ENCODE results near the gene GALNT2.

The GALNT2 gene

GRCh38 chr1:230307213-230307612 is 240.2 kb downstream of the GALNT2 start:
- no peak for TF ChIP-seq CTCF (IDR thresholded peaks at IDR 0.05; ENCODE audit: control insufficient read depth, insufficient read depth, low read depth, low read length, missing control alignments)
- DNase-seq (ENCODE audit: low read depth), result no peak
- no peak overlapping the region for H3K4me3 ChIP-seq (ENCODE audit: control insufficient read depth, low read depth, low read length)

- peak; percentile 45 for DNase-seq (ENCODE audit: low read depth)
- no peak overlapping the region for H3K4me3 ChIP-seq (ENCODE audit: control insufficient read depth, low read depth, low read length)
- TF ChIP-seq CTCF (IDR thresholded peaks at IDR 0.05; ENCODE audit: control insufficient read depth, insufficient read depth, low read depth, low read length, missing control alignments), result no peak
These were observed 241.0 kb downstream of the GALNT2 start for GRCh38 chr1:230308039-230308438.

- no peak for TF ChIP-seq CTCF (IDR thresholded peaks at IDR 0.05; ENCODE audit: control insufficient read depth, insufficient read depth, low read depth, low read length, missing control alignments)
- DNase-seq (ENCODE audit: low read depth), result no peak
- no peak overlapping the region for H3K4me3 ChIP-seq (ENCODE audit: control insufficient read depth, low read depth, low read length)
These were observed 241.8 kb downstream of the GALNT2 start for GRCh38 chr1:230308821-230309220.

- no peak for DNase-seq (ENCODE audit: low read depth)
- H3K4me3 ChIP-seq (ENCODE audit: control insufficient read depth, low read depth, low read length), result no peak overlapping the region
- TF ChIP-seq CTCF (IDR thresholded peaks at IDR 0.05; ENCODE audit: control insufficient read depth, insufficient read depth, low read depth, low read length, missing control alignments), result no peak
These were observed 242.7 kb downstream of the GALNT2 start for GRCh38 chr1:230309646-230310177.

- DNase-seq (ENCODE audit: low read depth), result peak; percentile 20
- no peak overlapping the region for H3K4me3 ChIP-seq (ENCODE audit: control insufficient read depth, low read depth, low read length)
- TF ChIP-seq CTCF (IDR thresholded peaks at IDR 0.05; ENCODE audit: control insufficient read depth, insufficient read depth, low read depth, low read length, missing control alignments), result peak; percentile 94
These were observed 243.5 kb downstream of the GALNT2 start for GRCh38 chr1:230310381-230311163.

GRCh38 chr1:230312676-230313075 is 245.6 kb downstream of the GALNT2 start:
- H3K4me3 ChIP-seq (ENCODE audit: control insufficient read depth, low read depth, low read length), result no peak overlapping the region
- DNase-seq (ENCODE audit: low read depth), result no peak
- TF ChIP-seq CTCF (IDR thresholded peaks at IDR 0.05; ENCODE audit: control insufficient read depth, insufficient read depth, low read depth, low read length, missing control alignments), result no peak
